Stimulated activated CD8-positive, alpha-beta memory T cell treated with anti-CD3 and anti-CD28 coated beads, Interleukin-15, amount 100 ng/mL, for 1 hour (primary cell): ENCODE measurements around the gene UQCRC2.
A peak's percentile ranks its signal among the peaks of the same experiment; 100 is the strongest.
"Not testable (repeated sequence)": the region's sequence is repeated elsewhere in the genome, so short reads cannot be mapped to it uniquely, and the experiment has no call there.

Experiments used
- DNase-seq: peaks from one replicate; pipeline ENCODE4 v3.0.0-alpha.2; 2020; ENCODE audit warnings: low read depth

Gene UQCRC2

GRCh38 chr16:21982108-21982507 is 28.9 kb downstream of the UQCRC2 start:
- DNase-seq = no peak

GRCh38 chr16:21984062-21984461 is 30.9 kb downstream of the UQCRC2 start:
- DNase-seq = no peak

GRCh38 chr16:21985524-21985923 is 32.4 kb downstream of the UQCRC2 start:
- DNase-seq = no peak

GRCh38 chr16:21986692-21987246 is 33.6 kb downstream of the UQCRC2 start:
- DNase-seq = no peak

- no peak for DNase-seq
Measured at GRCh38 chr16:21987498-21987897, 34.3 kb downstream of the UQCRC2 start.

- no peak for DNase-seq
Measured at GRCh38 chr16:21989133-21989532, 36.0 kb downstream of the UQCRC2 start.

GRCh38 chr16:21989751-21990150 is 36.6 kb downstream of the UQCRC2 start:
- no peak for DNase-seq

- DNase-seq = no peak
Measured at GRCh38 chr16:21990381-21990944, 37.3 kb downstream of the UQCRC2 start.

GRCh38 chr16:21991621-21992020 is 38.5 kb downstream of the UQCRC2 start:
- no peak for DNase-seq

- DNase-seq = no peak
Measured at GRCh38 chr16:21994856-21995465, 41.8 kb downstream of the UQCRC2 start.

GRCh38 chr16:21996923-21997696 is 43.9 kb downstream of the UQCRC2 start:
- no peak for DNase-seq

GRCh38 chr16:21997697-21998480 is 44.7 kb downstream of the UQCRC2 start:
- no peak for DNase-seq

- no peak for DNase-seq
Measured at GRCh38 chr16:22001591-22001990, 48.4 kb downstream of the UQCRC2 start.

GRCh38 chr16:22002047-22002446 is 48.9 kb downstream of the UQCRC2 start:
- DNase-seq = not testable (repeated sequence)

- DNase-seq = no peak
Measured at GRCh38 chr16:22003195-22003594, 50.0 kb downstream of the UQCRC2 start.

GRCh38 chr16:22004341-22004740 is 51.2 kb downstream of the UQCRC2 start:
- DNase-seq = no peak

GRCh38 chr16:22005746-22006145 is 52.6 kb downstream of the UQCRC2 start:
- no peak for DNase-seq

- DNase-seq = no peak
Measured at GRCh38 chr16:22006636-22007035, 53.5 kb downstream of the UQCRC2 start.

- no peak for DNase-seq
Measured at GRCh38 chr16:22007159-22007508, 54.0 kb downstream of the UQCRC2 start.

- DNase-seq = peak; percentile 36
Measured at GRCh38 chr16:22007509-22008214, 54.5 kb downstream of the UQCRC2 start, which contains the start of gene MOSMO. TSS of gene MOSMO (plus strand) at chr16:22008111. CDS start at chr16:22008302, 191 bp downstream.

GRCh38 chr16:22008215-22009059 is 55.3 kb downstream of the UQCRC2 start:
- DNase-seq = no peak
